ENCODE results near the gene IFNA8. TPM values are rescaled to one million over a fixed set of nuclear protein-coding genes. Genes with fewer than 3 reads are reported as not detected.
"Not testable (repeated sequence)": the region's sequence is repeated elsewhere in the genome, so short reads cannot be mapped to it uniquely, and the experiment has no call there.

Gene IFNA8
- total RNA-seq = not detected in 2 replicates

DNA sequence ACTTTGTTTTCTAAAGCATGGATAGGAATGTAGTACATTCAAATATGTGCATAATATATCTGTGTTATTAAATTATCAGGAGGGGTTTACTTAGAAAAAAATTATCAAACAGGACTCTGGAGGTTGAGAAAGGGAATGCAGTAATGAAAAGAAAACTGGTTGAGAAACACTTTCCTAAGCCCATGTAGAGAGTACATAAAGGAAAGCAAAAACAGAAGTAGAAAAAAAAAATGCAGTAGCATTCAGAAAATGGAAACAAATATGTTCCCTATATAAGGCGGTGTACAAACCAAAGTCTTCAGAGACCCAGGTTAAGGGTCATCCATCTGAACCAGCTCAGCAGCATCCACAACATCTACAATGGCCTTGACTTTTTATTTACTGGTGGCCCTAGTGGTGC is at the start of gene IFNA8:
Gene IFNA8, plus strand, starts transcription at position 301 of the 400 bp plus-strand sequence. Its CDS starts 60 bp downstream, at position 361.
- no peak for DNase-seq (ENCODE audit: low read depth in 2 of 2)

DNA sequence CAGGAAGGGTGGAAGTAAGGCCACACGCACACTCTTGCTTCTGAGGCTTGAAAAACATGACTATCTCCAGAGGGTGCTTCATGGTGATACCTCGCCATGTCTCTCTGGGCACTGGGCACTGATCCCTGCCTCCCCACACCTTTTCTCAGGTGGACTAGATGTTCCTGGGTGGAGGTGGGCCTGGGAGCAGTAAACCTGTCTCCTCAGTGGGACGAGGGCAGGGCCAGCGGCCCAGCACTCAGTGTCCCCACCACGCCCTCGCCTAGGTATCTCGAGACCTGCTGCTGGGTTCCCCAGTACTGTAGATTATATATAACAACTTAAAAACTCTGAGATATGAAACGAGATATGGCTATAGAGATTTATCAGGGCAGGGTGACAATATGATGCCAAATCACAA is 46.6 kb upstream of the IFNA8 start:
- no peak for DNase-seq (ENCODE audit: low read depth in 2 of 2)

DNA sequence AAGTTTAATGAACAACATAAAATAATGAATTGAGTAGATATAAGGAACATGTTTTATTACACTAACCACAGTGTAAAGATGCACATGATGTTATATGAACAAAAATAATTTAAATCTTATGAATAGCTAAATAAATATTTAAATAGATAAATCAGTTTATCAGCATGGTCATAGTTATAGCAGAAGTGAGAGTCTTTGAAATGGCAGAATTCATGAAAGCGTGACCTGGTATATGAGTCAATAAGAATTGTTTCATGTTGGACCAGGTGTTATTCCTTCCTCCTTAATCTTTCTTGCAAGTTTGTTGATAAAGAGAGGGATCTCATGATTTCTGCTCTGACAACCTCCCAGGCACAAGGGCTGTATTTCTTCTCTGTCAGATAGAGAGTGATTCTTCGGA is 41.7 kb upstream of the IFNA8 start:
- not testable (repeated sequence) for DNase-seq (ENCODE audit: low read depth in 2 of 2)

DNA sequence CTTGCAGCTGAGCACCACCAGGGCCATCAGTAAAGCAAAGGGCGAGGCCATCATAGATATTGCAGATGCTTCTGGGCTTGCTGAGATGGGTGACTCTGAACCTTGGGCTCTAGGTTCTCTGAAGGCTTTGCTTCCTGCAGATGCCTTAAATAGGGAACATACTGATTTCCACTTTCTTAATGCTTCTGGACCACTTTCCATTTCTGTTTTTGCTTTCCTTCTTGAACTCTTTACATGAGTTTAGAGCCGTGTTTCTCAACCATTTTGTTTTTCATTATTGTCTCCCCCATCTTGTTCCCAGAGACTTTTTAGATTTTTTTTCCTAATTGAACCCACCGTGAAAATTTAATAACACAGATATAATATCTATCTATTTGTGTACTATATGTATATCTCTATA is 41.0 kb upstream of the IFNA8 start, which contains the start of gene IFNA13:
Gene IFNA13, minus strand, starts transcription at position 101 of the 400 bp plus-strand sequence. Its CDS starts 47 bp downstream, at position 54.
- DNase-seq (ENCODE audit: low read depth in 2 of 2) = no peak

DNA sequence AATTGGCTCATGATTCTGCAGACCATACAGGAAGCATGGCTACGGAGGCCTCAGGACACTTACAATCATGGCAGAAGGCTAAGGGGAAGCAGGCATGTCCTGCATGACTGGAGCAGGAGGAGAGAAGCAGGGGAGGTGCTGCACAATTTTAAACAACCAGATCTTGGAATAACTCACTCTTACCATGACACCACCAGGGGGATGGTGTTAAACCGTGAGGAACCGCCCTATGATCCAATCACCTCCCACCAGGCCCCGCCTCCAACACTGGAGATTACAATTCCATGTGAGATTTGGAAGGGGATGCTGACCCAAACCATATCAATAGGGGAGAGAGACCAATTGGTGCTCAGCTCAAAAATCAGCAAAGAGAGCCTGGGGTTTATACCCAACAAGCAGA is 37.5 kb upstream of the IFNA8 start:
- not testable (repeated sequence) for DNase-seq (ENCODE audit: low read depth in 2 of 2)

DNA sequence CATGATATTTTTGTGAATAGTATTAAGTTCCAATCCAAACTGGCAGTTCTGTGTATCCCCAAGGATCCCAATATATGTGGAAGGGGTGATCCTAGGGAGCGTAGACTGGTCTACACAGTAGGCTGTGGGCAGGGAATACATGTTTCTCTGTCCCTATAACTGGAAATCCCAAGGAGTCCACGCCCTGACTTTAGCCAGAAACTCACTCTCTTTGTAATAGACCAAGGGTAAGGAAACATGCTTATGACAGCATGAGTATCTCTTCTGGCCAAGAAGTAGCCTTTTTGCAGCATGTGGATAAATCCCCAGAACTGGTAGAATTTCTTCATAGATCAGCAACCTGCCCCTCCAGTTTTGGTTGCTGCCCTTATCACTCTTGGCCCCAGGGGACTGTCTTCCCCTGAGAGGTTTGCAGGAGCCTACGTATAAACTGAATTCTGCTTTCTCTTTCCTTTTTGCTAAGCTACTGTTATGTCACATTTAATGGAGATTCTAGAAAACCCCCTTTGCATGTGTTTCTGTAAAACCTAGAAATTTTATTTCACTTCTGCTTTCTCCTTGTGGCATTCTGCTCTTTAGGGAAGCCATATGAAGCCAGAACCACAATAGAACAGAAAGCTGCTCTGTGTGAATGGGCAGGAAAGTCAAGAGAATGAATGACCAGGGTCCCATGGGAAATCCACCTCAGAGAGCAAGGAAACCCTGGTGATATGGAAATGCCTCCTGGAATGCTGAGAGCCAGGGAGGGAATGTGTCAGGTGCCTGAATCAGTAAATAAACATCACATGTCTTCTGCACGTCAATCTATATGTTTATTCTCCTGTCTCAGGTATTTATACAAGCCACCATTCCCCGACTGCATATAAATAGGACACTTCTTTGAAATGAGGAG is 27.2 kb upstream of the IFNA8 start:
- DNase-seq (ENCODE audit: low read depth in 2 of 2) = no peak

DNA sequence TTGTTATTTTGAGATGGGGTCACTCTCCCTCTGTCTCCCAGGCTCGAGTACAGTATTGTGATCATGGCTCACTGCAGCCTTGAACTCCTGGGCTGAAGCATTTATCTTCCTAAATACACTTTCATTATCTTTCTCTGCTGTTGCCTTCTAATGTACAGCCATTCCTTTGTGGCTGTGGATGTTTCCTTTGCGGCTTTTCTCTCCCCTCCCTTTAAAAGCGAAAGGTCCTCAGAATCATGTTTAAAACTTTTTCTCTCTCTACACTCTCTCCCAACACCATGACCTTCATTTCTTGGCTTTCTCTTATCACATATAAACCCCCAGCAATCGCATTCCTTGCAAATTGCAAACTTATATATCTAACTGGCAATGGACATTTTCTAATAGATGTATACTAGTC is 25.3 kb upstream of the IFNA8 start:
- DNase-seq (ENCODE audit: low read depth in 2 of 2) = no peak

DNA sequence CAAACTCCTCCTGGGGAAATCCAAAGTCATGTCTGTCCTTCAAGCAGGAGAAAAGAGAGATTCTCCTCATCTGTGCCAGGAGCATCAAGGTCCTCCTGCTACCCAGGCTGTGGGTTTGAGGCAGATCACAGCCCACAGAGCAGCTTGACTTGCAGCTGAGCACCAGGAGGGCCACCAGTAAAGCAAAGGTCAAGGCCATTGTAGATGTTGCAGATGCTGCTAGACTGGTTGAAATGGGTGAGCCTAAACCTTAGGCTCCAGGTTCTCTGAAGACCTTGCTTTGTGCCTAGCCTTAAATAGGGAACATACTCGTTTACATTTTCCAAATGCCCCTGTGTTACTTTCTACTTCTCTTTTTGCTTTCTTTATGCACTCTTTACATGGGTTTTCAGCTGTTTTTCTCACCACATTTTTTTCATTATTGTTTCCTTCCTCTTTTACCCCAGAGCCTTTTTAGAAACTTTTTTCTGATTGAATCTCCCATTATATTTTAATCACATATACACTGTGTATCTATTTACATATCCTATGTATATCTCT is 23.7 kb upstream of the IFNA8 start, which contains the start of gene IFNA2:
Gene IFNA2, minus strand, starts transcription at position 268 of the 540 bp plus-strand sequence. Its CDS starts 69 bp downstream, at position 199.
- DNase-seq (ENCODE audit: low read depth in 2 of 2) = no peak

DNA sequence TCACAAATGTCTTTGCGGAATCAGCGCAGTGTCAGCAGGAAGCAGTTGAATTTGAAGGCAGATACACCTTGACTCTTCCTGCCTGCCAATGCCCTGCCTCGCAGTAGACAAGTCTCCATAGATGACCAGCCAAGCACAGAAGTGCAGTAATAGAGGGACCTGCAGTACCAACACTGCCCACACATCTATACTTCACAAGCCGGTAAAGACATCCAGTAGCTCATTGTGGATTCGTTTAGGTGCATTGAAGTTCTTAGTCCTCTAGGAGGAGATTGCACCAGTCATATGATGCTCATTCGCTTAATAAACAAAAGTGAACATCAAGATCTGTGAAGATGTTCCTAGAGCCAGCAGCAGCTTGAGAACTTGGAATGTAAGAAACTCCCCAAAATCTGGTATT is 16.6 kb upstream of the IFNA8 start:
- peak in 1 of 2 donors; percentile 3 for DNase-seq (ENCODE audit: low read depth in 2 of 2)

DNA sequence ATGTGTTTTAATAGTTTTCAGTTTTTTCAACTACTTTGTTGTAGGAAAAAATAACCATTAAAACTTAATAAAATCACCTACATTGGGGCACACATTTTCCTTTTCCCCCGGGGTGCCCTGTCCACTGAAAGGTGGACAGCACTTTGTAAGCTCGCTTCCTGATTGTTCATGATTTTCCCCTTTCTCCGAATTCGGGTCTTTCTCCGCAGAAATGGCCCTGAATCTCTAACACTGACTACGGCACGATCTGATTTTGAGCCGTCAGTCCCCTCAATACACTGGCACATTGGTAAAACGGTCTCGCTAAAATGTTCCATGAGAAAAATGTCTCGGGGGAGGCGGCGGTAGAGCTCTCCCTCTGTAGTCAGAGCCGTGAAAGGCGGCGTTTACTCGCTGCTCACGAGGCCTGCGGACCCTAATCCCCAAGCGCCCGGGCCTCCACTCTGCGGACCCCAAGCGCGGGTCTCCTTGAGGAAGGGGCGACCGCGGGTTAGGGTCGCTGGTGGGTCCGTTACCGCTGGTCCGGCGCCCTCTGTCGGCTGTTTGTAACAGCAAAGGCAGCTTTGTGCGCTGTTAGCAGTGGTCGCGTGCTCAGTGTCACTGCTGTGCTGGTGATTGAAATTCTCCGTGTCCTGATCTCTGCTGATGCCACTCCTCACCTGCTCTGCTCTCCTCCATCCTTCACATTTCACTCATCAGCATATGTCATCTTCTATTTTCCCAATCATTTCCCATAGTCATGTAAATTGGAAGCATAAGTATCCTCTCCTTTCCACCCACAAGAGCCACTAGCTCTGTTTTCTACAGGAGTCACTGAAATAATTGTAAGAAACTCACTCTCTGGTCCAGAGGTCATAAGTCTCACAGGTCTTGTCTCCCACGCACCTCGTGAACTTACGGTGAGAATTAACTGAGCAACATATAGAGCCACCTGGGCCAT is 12.9 kb upstream of the IFNA8 start:
- peak; percentile 12 to 44 for DNase-seq (ENCODE audit: low read depth in 2 of 2)

DNA sequence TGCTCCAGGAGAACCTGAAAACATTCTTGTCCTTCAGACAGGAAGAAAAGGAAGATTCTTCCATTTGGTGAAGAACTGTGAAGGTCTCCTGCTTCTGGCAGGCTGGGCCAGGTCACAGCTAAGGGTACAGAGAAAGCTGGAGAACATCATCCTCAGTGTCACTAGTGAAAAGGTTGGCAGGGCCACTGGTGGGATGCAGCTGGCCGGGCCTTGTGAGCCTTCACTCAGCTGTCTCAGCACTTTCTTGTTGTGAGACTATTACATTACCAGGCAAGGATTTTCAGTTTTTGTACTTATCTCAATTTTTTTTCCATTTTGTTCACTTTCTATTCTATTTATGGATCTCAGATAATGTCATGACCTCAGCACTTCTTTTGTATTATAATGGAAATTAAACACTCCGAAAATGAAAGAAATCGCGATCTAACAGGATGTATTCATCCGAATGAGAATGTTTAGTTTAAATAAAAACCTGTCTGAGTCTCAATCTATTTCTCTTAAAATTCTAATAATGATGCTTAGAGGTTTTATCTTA is 9.9 kb upstream of the IFNA8 start:
- no peak for DNase-seq (ENCODE audit: low read depth in 2 of 2)

DNA sequence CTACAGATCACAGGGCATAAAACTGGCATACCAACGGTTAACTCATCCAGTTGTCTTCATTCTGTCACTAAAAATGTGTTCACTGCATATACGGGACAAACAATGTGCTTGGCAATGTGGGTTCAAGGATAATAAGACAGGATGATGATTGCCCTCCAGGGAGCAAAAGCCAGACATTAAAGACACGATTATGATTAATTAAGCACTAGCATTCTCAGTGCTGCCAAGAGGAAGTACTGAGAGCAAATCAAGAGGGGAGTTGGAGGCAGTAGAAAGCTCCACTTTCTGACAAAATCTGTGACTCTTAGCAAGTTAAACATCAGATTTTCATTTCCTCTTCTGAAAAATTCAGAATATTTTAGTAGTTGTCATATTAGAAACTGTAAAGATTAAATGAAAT is 9.0 kb upstream of the IFNA8 start:
- DNase-seq (ENCODE audit: low read depth in 2 of 2) = no peak

DNA sequence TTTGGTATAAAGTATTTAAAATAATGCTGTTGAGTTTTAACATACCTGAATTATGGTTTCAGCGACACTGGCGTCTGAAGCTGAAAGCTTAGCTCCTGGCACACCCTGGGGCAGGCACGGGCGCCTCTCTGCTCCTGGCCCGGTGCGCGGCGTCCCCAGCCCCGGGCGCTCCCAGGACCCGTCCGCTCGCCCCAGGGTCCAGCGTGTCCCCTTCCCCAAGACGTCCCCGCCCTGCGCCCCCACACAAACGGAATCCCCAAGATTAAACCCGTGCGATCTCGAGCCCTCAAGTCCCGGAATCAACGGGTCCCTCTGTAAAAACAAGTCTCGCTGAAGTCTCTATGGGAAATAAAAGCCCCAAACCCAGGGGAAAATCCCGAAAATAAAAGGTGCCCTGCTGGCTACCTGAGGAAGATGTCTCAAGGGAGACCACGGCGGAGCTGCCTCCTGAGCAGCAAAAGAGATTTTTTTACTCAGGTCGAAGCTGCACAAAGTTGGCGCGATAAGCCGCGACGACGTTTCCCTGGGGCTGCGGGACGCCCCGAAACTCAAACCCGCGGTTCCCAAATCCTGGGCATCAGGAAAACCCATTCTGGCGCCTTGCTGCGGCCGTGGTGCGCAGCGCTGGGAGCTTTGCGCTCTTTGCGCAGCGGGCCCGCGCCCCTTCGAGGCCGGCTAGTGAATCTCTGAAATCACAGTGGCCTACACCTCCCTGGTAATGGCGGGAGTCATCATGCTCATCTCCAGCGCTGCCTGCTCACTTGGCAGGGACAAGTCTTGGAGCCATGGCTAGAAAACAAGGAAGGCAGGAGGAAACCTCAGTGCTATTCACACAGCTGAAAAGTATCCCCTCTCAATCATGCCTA is 6.3 kb upstream of the IFNA8 start:
- no peak for DNase-seq (ENCODE audit: low read depth in 2 of 2)

DNA sequence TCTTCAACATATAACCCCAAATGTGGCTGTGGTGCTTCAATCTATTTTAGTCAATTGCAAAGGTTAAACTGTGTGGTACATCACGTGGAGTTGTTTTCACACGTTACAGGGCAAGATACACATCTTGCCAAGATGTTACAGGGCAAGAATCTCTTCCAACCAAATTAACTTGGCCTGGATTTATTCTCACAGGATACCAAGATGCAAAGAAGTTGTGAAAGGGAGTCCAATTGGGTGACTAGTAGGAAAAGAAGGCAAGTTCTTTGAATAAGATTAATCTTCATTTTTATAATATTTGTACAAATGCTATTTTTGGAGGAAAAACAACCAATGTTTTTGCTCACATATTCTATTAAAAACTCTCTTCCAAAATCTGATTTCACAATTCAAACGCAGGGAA is 4.8 kb upstream of the IFNA8 start:
- DNase-seq (ENCODE audit: low read depth in 2 of 2) = no peak

DNA sequence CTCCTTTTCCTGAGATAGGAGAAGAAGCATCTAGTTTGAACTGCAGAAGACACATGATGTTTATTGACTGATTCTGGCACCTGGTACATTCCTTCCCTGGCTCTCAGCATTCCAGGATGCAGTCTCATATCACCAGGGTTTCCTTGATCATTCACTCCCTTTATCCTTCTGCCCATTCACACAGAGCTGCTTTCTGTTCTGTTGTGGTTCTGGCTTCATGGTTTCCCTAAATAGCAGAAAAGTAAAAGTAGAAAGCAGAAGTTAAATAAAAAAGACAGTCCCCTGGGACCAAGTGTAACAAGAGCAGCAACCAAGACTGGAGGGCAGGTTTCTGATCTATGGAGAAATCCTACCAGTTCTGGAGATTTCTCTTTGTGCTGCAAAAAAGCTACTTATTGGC is 3.2 kb downstream of the IFNA8 start:
- no peak for DNase-seq (ENCODE audit: low read depth in 2 of 2)

DNA sequence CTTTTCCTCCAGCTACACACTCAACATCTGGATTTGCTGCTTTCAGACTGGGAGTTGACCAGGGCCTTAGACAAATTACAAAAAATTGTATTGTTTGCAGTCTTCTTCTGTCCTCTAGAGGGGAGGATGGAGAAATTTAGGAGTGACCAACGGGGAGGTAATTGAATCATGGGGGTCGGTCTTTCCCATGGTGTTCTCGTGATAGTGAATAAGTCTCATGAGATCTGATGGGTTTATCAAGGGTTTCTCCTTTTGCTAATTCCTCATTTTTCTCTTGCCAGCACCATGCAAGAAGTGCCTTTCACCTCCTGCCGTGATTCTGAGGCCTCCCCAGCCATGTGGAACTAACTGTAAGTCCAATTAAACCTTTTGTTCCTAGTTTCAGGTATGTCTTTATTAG is 4.2 kb downstream of the IFNA8 start:
- DNase-seq (ENCODE audit: low read depth in 2 of 2) = no peak

DNA sequence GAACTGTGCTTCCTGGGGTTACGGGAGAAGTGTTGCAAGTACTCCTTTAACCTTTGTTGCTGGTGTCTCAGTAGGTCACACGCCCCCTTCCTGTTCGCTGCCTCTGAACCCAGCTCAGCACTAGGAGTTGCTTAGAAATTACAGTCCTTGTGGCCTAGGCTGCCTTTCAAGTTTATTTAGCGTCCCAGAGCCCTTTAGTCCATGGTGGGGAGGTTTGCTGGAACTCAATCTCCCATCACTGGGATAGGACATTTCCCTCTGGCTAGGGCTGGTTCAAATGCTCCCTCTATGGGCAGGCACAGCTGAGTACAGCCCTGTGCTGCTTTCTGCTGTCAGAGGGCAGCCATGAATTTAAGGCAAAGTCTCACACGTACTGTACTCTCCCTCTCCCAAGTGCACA is 4.7 kb downstream of the IFNA8 start:
- DNase-seq (ENCODE audit: low read depth in 2 of 2) = no peak

DNA sequence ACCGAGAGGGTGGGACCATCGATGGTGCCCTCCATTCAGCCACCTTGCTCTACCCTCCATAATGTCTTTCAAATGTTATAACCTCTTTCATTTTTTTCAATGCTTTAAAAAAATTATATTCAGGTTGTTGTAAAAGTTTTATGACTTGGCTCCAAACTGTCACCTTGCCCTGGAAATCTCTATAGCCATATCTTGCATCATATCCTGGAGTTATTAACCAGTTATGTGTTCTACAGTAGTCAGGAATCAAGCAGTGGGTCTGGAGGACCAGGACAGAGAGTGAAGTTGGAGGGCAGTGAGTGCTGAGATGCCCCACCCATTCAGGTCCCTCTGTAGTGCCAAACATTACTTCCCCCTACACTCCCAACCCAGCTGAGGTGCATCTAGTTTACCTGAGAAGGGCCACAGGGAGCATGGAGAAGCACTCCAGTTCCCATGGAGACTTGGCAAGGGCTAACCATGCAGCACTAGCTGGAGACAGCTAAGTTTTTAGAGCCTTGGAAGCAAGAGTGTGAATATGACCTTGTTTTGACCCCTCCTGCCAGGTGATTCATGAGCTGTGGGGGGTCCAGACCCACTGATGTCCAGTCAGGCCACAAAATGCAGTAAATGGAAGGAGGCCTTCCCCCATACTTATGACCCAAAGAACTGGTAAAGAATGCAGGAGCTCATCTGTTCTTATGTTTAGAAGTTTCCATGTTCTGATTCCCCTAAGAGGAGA is 5.5 kb downstream of the IFNA8 start:
- no peak for DNase-seq (ENCODE audit: low read depth in 2 of 2)

DNA sequence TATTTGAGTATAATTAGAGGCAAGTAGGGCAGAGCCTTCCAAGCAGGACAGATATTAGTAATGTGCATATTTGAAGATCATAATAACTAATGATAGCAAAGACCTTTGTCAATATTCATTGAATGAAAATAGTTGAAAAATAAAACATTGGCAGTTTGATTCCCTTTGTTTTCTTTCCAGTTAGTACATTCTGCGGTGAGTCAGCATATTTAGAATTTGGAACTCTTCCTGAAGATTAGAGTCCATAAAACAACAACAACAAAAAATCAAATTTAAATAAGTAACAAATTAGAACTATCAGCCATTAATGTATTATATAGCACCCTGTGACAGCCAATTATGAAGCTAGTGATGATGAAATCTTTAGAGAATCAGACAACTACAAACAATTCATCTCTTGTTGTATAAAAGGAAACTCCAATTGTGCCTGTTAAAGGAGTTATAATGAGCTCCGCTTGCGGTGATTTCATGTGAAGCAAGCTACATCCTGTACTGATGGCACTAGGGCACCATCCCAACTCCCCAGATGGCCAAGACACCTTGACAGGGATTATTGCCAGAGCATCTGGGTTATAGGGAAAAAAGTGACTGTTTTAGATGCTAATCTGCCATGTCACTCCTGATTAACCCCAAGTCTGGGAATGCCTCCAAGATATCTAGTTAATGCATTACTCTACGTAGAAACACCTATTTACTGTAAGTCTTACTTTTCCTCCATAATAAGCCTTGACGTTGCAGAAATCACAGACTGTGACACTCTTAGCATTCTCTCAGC is 6.8 kb downstream of the IFNA8 start:
- DNase-seq (ENCODE audit: low read depth in 2 of 2) = no peak

Measured in dermis microvascular lymphatic vessel endothelial cell (primary cell).